RCC 7860 (cell line): ENCODE data around the gene MZT2A.
"Not testable (repeated sequence)": the region's sequence is repeated elsewhere in the genome, so short reads cannot be mapped to it uniquely, and the experiment has no call there.

Source experiments
- DNase-seq: peaks from one replicate; pipeline ENCODE4 v3.0.0-alpha.2; 2015; ENCODE audit warnings: low spot score
- FAIRE-seq: peaks from 2 replicates; lab custom pipeline; 2012; peaks lifted over from hg19 to GRCh38; lab: Jason Lieb, UNC

Gene MZT2A

DNA sequence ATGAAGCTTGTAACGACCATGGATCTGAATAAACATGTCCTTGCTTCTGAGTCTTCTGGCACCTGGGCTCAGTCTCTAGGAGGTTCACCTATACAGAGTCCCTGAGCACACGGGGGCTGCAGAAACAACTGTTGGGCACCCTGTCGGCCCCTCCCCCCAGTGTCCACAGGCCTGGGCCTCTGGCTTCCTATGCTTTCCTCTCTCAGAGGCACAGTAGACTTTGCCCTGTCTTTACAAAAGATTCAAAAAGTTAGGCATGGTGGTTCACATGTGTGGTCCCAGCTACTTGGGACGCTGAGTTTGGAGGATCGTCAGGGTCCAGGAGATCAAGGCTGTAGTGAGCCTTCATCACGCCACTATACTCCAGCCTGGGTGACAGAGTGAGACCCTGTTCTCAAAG is 29.3 kb upstream of the MZT2A start:
- DNase-seq, FAIRE-seq: not testable (repeated sequence)

DNA sequence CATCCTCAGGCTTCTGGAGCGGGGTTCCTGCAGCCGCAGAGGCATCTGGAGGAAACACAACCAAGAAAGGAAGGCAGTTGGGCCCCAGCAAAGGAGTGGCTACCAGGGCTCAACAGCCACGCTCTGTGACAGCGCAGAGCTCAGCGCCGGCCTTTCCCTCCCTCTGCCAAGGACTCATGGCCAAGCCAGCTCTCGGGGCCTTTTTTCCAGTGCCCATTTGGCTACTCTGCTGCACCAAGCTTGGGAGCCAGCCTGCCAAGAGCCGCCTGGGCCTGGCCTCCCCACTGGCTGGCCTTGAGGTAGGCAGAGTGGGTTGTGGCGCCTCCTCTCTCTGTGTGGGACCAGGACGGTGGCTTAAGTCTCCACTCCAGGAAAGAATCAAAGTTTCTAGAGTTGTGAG is 28.3 kb upstream of the MZT2A start:
- no peak for FAIRE-seq

DNA sequence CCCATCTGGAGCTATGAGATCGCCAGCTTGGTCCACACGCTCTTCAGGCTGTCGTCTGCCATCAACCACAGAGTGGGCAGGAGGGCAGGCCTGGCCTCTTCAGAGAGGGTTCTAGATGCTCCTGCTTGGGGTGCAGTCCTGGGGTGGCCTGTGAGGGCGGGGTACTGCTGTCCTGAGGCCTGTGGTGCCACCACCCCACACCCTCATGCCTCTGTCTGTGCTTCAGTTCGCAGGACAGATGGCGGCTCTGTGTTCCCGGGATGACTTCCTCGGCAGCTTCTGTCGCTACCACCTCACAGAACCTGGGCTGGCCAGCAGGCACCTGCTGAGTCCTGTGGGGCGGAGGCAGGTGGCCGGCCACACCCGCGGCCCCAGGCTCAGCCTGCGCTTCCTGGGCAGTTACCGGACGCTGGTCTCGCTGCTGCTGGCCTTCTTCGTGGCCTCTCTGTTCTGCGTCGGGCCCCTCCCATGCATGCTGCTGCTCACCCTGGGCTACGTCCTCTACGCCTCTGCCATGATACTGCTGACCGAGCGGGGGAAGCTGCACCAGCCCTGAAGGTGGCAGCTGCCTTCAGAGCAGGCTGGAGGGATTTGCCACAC is 27.8 kb upstream of the MZT2A start:
- DNase-seq, FAIRE-seq: not testable (repeated sequence)

More for the DNA sequence above, 28.3 kb upstream of the MZT2A start:
- no peak for DNase-seq

DNA sequence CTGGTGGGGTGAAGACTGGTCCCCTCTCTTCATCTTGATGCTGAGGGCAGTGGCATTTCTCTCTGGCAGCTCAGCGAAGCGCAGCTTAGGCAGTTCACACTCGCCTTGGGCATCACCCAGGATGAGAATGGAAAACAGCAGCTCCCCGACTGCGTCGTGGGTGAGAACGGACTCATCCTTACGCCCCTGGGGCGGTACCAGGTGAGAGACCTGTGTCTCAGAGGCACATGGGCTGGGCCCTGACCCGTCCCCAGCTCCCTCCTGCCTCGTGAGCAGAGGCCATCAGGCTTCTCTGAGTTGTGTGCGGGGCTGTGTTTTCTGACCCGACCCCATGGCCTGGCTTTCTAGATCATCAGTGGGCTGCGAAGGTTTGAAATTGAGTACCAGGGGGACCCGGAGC is 27.3 kb upstream of the MZT2A start:
- FAIRE-seq (no peak), DNase-seq (no peak)

DNA sequence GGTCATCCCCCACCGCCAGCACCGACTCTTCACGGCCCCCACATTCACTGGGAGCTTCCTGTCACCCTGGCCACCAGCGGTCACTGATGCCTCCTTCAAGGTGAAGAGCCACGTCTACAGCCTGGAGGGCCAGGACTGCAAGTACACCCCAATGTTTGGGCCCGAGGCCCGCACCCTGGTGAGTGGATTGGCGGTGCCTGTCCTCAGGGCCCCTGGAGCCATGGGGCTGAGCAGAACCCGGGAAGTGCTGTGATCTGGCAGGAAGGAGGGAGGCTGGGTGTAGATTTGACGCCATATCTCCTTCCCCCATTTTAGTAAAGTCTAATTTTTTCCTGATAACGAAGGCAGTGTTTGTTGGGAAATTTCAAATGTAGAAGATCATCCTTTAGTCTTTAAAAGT is 26.3 kb upstream of the MZT2A start:
- DNase-seq, FAIRE-seq: not testable (repeated sequence)

DNA sequence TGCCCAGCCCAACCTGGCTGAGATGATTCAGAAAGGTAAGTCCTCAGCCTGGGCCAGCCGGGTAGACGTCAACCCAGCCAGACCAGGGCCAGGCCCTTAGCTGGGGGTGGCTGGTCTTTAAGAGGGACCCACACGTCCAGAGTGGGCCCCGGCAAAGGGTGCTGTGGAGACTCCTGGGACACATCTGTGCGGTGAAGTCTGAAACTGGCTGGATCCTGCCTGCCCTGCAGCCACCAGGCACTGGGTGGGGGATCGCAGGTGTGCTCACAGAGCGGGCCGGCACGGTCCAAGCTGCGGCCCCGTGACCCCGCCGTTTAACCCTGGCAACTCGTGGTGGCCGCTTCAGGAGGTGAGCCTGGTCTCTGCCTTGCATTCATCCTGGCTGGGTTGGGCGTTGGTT is 25.7 kb upstream of the MZT2A start:
- not testable (repeated sequence) for FAIRE-seq, DNase-seq

DNA sequence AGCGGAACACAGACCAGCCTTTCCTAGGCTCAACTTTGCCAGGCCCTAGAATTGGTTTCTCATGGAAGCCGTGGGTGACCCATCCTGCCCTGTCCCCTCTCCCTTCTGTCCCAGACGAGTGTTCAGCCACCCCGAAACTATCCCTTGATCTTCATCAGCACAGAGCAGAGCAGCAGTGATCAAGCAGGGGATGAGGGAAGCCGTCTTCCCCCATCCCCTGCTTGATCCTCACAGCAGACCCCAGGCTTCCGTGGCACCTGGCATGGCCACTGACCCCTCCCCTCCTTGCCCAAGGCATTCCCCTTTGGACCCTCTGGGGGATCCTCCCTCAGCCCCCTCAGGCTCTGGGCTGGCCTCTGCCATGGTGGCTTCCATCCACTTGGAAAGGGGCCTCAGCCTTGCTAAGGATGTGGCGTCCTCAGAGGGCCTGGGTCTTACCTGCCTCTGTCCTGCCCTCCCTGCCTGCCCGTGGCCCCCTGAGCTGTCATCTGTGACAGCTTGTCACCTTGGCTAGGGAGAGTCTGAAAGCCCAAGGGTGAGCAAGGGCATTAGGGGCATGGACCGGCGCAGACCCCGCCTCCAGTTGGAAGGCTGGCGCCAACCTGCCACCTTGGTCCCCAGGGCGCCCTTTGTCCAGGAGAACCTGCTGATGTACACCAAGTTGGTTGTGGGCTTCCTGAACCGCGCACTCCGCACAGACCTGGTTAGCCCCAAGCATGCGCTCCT is 25.1 kb upstream of the MZT2A start:
- no peak for FAIRE-seq
- DNase-seq: no peak

DNA sequence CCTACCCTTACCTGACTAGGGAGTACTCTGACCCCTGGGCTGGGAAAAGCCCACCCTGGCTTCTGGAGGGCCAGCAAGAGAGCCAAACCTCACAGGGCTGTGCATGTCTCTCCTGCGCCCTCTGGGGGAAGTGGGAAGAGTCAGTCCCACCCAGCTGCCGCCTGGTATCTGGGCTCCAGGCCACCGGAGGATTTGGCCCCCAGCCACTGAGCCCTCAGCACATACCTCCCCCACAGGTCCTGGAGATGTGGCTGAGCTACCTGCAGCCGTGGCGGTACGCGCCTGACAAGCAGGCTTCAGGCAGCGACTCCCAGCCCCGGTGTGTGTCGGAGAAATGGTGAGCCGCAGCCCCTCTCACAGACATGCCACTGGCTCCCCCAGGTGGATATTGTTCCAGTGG is 24.4 kb upstream of the MZT2A start:
- not testable (repeated sequence) for FAIRE-seq, DNase-seq

DNA sequence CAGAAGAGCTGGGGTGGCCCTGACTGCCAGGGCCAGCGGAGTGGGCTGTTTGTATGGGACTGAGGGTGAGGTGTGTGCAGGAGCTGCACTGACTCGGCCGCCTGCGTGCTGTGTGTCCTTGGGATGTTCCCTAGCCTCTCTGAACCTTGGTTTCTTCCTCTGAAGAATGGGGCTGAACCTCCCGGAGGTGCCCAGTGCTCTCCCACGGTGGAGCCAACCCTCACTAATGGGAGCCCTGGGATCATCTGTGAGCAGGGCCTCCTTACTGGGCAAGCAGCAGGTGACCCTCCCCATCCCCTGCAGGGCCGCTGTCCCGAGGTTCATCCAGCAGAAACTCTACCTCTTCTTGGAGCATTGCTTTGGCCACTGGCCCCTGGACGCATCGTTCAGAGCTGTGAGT is 23.8 kb upstream of the MZT2A start:
- DNase-seq (no peak), FAIRE-seq (no peak)

DNA sequence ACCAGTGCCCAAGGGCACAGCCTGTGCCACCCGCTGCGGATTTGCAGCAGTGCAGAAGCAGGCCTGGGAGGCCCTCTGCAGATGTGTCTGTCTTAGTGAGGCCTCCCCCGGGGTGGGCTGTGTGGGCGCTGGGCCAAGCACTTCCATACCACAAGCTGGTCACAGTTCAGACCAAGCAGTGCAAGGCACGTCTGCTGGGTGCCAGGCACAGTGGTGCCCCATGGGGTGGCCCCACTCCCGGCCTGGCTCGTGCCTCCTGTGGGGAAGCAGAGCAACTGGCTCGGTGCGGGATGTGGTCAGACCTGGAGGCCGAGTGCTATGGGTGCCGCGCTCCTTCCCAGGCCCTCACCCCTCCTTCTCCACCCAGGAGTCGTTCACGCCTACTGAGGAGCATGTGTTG is 23.0 kb upstream of the MZT2A start:
- not testable (repeated sequence) for FAIRE-seq, DNase-seq

DNA sequence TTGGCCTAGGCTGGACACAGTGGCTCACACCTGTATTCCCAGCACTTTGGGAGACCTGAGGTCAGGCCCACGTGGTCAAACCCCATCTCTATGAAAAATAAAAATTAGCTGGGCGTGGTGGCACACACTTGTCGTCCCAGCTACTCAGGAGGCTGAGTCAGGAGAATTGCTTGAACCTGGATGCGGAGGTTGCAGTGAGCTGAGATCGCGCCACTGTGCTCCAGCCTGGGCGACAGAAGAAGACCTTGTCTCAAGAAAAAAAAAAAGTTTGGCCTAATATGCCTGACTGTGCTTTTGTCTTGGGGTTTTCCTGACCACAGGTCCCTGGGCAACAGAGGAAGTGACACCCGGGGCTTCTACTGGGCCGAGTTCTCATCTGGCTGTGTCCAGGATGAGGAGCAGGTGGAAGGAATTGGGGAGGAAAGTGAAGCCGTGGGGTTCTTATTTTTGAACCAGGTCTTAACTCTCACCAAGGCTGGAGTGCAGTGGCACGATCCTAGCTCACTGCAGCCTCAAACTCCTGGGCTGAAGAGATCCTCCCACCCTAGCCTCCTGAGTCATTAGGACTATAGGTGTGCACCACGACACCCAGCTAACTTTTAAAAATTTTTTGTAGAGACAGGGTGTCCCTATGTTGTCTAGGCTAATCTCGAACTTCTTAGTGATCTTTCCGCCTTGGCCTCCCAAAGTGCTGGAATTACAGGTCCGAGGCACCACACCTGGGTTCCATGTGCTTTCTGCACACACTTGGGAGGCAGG is 22.4 kb upstream of the MZT2A start:
- DNase-seq, FAIRE-seq: not testable (repeated sequence)

DNA sequence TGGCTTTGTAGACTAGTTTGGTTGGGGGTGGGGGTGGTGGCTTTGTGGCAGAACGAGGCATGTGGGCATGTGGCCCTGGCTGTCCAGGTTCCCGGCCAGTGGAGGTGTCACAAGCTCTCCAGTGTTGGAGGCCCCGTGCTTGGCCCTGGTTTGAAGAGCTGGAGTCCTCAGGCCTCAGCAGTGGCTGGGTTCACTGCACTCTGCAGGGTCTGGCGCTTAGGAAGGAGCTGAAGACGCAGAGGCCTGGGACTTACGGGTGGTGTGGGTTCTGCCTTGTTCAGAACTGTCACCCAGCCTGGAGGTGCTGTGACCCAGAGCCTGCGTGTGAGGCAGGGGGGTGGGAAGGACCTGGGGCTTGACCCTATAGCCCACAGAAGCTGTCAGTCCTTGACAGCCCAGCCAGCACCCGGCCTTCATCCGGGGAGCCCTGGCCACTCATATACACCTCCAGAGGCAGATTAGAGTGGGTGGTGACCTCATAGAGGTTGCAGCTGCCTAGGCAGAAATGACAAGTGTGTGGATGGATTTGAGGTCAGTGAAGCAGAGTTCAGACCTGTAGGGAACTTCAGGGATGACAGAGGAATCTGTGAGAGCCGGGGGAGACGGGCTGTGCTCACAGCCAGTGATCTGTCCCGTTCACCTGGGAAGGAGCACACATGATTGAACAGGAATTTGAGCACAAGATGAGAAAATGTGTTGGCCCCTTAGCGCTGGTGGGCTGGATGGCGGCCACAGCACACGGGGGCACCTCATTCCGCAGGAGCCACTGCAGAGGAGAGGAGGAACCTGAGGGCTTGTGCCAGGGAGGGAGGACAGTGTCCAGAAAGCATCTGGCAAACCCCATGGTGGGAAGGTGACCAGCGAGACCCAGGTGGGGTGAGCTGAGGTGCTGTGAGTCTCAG is 20.0 kb upstream of the MZT2A start:
- peak; percentile 80 for FAIRE-seq

DNA sequence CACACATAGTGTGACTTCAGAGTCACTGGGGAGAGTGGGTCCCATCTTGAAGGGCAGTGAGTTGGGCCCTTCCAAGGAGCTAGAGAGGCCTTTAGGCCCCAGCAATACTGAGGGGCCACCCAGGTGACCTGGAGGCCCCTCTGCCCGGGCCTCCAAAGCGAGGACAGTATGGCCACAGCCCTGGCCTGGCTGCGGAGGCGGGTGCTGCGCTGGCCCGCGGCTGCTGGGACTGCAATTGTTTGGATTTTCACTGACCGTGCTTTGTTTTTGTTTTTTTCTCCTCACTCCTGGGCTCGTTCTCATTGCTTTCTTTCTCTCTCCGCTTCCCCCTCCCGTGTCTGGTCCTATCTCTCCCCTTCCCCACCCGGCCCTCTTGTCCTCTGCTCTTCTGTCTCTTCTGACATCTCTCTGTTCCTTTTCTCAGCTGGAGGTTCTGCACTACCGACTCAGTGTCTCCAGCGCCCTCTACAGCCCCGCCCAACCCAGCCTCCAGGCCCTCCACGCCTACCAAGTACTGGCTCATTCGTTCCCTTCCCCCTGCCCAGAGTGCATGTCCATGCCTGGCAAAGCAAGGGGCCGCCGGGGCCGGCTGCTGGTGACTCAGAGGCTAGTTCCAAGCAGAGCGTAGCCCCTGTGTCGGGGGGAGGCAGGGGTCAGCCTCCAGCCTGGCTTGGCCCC is 19.2 kb upstream of the MZT2A start:
- FAIRE-seq (peak; percentile 91), DNase-seq (peak; percentile 85)

More for the DNA sequence above, 20.0 kb upstream of the MZT2A start:
- DNase-seq: peak; percentile 58

DNA sequence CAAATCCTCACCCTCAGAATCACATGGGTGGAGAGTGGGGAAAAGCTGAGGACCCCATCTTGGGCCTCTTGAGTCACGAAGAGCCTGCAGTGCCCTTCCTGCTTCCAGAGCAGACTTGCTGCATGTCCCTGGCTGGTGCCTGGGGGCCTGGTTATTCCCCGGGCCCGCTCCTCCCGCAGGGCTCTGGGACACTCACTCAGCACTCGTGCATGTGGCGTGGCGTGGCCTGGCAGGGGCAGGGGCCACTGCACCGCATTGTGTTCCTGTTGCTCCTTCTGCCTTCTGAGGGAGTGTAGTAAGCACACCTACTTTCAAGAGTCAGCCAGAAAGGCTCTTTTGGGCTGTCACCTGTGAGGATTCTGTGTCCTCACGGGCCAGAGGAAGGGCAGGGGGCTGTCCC is 17.4 kb upstream of the MZT2A start:
- DNase-seq: no peak
- FAIRE-seq: no peak

DNA sequence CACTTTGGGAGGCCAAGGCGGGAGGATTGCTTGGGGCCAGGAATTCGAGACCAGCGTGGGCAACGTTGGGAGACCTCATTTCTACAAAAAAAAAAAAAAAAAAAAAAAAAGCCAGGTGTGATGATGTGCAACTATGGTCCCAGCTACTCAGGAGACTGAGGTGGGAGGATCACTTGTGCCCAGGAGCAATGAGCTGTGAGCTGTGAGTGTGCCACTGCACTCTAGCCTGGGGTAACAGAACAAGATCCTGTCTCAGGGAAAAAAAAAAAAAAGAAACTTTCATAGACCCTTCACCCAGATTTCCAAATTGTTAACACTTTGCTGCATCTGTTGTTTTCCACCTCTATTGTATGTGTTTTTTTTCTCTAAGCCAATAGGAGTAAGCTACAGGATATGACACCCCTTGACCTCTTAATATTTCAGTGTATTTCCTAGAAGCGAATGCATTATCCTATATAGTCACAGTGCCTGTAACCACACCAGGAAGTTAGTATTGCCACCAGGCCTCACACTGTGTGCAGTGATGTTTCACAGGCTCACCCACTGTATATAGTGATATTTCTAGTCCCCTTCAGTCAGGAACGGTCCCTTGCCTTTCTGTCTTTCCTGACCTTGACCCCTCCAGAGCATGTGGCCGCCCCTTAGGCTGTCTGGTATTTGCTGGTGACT is 12.0 kb upstream of the MZT2A start:
- FAIRE-seq, DNase-seq: not testable (repeated sequence)

DNA sequence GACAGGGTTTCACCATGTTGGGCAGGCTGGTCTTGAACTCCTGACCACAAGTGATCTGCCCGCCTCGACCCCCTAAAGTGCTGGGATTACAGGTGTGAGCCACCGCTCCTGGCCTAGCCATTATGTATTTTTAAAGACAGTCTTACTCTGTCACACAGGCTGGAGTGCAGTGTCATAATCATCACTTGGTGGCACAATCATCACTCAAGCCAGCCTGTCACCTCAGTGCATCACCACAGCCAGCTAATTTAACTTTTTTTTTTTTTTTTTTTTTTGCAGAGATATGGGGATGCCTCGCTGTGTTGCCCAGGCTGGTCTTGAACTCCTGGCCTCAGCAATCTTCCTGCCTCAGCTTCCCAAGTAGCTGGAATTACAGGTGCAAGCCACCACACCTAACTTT is 11.4 kb upstream of the MZT2A start:
- not testable (repeated sequence) for FAIRE-seq

DNA sequence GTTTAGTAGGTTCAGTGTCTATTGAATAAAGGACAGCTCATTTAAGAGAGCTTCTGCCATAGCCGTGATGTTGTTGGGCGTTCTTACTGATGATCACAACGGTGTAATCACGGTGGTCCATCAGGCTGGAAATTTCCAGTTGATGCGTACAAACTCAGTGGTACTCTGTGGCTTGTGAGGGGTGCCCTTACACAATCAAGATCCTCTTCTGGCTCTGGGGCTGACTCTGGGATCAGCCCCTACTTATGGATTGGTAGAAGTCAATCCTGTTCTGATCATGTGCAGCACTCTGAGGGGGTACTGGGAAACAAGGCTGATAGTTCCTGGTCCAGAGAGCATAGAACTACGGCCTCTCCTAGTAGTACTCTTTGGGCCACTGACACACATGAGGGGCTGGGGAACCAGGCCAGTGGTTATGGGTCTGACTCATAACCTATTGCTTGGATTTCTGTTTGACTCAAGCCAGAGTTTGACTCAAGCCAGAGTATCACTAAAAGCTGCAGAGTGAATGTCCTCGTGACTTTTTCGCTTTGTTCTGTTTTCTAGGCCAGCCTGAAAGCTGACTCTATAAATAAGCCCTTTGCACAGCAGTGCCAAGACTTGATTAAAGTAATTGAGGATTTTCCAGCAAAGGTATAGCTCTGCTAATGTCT is 6.2 kb upstream of the MZT2A start:
- FAIRE-seq: not testable (repeated sequence)

More for the DNA sequence above, 11.4 kb upstream of the MZT2A start:
- not testable (repeated sequence) for DNase-seq

DNA sequence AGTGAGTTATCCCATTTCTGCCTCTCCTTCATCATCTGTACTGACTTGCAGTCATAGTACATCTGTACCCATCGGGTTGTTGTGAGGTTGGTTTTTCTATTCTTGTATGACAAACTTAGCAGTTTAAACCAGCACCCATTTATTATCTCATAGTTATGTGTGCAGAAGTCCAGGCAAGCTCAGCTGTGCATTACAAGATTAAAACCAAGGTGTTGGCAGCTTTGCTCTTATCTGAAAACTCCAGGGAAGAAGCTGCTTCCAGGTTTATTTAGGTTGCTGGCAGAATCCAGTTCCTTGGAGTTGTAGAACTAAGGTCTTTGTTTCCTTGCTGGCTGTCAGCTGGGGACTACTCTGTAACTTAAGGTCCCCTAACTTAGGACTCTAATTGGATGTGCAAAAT is 3.3 kb upstream of the MZT2A start:
- FAIRE-seq, DNase-seq: not testable (repeated sequence)

More for the DNA sequence above, 6.2 kb upstream of the MZT2A start:
- peak; percentile 19 for DNase-seq
